Trophoblast cell (in vitro differentiated cells and primary cell): ENCODE results near the gene RACK1.

Experiments used
- DNase-seq, 2 donors: peaks; one replicate each; pipeline ENCODE4 v3.0.0-alpha.2; 2016
- H2AFZ ChIP-seq: 2 replicates; pipeline ENCODE4 v1.6.1; 2013; ENCODE audit warnings: low read length, moderate library complexity, mild to moderate bottlenecking; ENCODE audit not compliant: insufficient read depth, poor library complexity
- H2AK5ac ChIP-seq: 2 replicates; pipeline ENCODE4 v1.6.1; 2013; ENCODE audit warnings: mild to moderate bottlenecking, low read length
- H2BK120ac ChIP-seq: 2 replicates; pipeline ENCODE4 v1.6.1; 2013; ENCODE audit warnings: low read length, mild to moderate bottlenecking, moderate library complexity; ENCODE audit not compliant: insufficient read depth, poor library complexity
- H2BK12ac ChIP-seq: 2 replicates; pipeline ENCODE4 v1.6.1; 2013; ENCODE audit warnings: mild to moderate bottlenecking, low read length, moderate library complexity
- H2BK5ac ChIP-seq: 2 replicates; pipeline ENCODE4 v1.6.1; 2013; ENCODE audit warnings: low read length, low read depth, moderate library complexity, mild to moderate bottlenecking; ENCODE audit not compliant: poor library complexity
- H3K14ac ChIP-seq: 2 replicates; pipeline ENCODE4 v1.6.1; 2013; ENCODE audit warnings: mild to moderate bottlenecking, low read length
- H3K18ac ChIP-seq: 2 replicates; pipeline ENCODE4 v1.6.1; 2013; ENCODE audit warnings: mild to moderate bottlenecking, low read length
- H3K23ac ChIP-seq: 2 replicates; pipeline ENCODE4 v1.6.1; 2013; ENCODE audit warnings: low read length
- H3K27ac ChIP-seq: 2 replicates; pipeline ENCODE4 v1.5.1; 2013; ENCODE audit warnings: low read depth, mild to moderate bottlenecking, inconsistent platforms, low read length, moderate library complexity
- H3K27me3 ChIP-seq: 2 replicates; pipeline ENCODE4 v1.6.1; 2013; ENCODE audit warnings: inconsistent platforms, mild to moderate bottlenecking, low read length, moderate library complexity; ENCODE audit not compliant: insufficient read depth
- H3K36me3 ChIP-seq, 2 experiments: 1 replicate in 1 of 2; 2 replicates in 1 of 2; pipeline ENCODE4 v1.6.1; 2013; ENCODE audit warnings: low read length in 2 of 2, mild to moderate bottlenecking in 2 of 2, moderate library complexity in 1 of 2; ENCODE audit not compliant: insufficient read depth in 2 of 2, control insufficient read depth in 1 of 2
- H3K4ac ChIP-seq: 2 replicates; pipeline ENCODE4 v1.6.1; 2013; ENCODE audit warnings: low read depth, mild to moderate bottlenecking, low read length, moderate library complexity
- H3K4me1 ChIP-seq, 2 experiments: 1 replicate in 1 of 2; 2 replicates in 1 of 2; pipeline ENCODE4 v1.6.1; 2013; ENCODE audit warnings: low read length in 2 of 2, mild to moderate bottlenecking in 2 of 2, moderate library complexity in 1 of 2; ENCODE audit not compliant: insufficient read depth in 2 of 2, control insufficient read depth in 1 of 2
- H3K4me2 ChIP-seq: 2 replicates; pipeline ENCODE4 v1.6.1; 2013; ENCODE audit warnings: inconsistent platforms, mild to moderate bottlenecking, low read length, moderate library complexity
- H3K4me3 ChIP-seq: 2 replicates; pipeline ENCODE4 v1.5.1; 2013; ENCODE audit warnings: mild to moderate bottlenecking, low read depth, low read length, inconsistent platforms
- H3K79me1 ChIP-seq: one replicate; pipeline ENCODE4 v1.6.1; 2013; ENCODE audit warnings: low read length
- H3K79me2 ChIP-seq: 2 replicates; pipeline ENCODE4 v1.6.1; 2013; ENCODE audit warnings: low read length, mild to moderate bottlenecking; ENCODE audit not compliant: control insufficient read depth, insufficient read depth, poor library complexity
- H3K9ac ChIP-seq: 2 replicates; pipeline ENCODE4 v1.6.1; 2013; ENCODE audit warnings: mild to moderate bottlenecking, low read length
- H3K9me3 ChIP-seq: 2 replicates; pipeline ENCODE4 v1.6.1; 2013; ENCODE audit warnings: low read depth, mild to moderate bottlenecking, control low read depth, inconsistent platforms, low read length; ENCODE audit not compliant: insufficient read depth
- H4K12ac ChIP-seq: 2 replicates; pipeline ENCODE4 v1.6.1; 2013; ENCODE audit warnings: low read depth, mild to moderate bottlenecking, low read length, moderate library complexity
- H4K8ac ChIP-seq: 2 replicates; pipeline ENCODE4 v1.6.1; 2013; ENCODE audit warnings: low read depth, mild to moderate bottlenecking, low read length, moderate library complexity
- H4K91ac ChIP-seq: one replicate; pipeline ENCODE4 v1.6.1; 2013; ENCODE audit warnings: low read depth, mild to moderate bottlenecking, low read length, moderate library complexity
- WGBS: extraction: QIAGEN DNeasy Blood & Tissue Kit; methylation state at CpG from one replicate; pipeline ENCODE4 v1.1.7; 2013; ENCODE audit warnings: missing lambda C conversion rate; ENCODE audit not compliant: insufficient read length, insufficient coverage; ENCODE audit errors: extremely low coverage; 5-methylcytosine and 5-hydroxymethylcytosine counted together

The RACK1 gene

GRCh38 chr5:181258576-181258975, 14.9 kb upstream of the RACK1 start:
- H2AK5ac ChIP-seq, result no peak overlapping the region
- no CpG with 5 or more reads among the region's 3 CpGs for WGBS
- H4K8ac ChIP-seq, result no peak overlapping the region
- no peaks in the 10 kb centered on the region for H3K27me3 ChIP-seq
- H3K4me1 ChIP-seq, result peaks cover 8 to 15% of the 10 kb centered on the region in 2 experiments
- H2BK12ac ChIP-seq, result no peak overlapping the region
- H3K4ac ChIP-seq, result no peak overlapping the region
- no peak for DNase-seq
- H3K4me2 ChIP-seq, result no peak overlapping the region
- no peak overlapping the region for H3K27ac ChIP-seq
- H2AFZ ChIP-seq, result no peak overlapping the region
- H2BK120ac ChIP-seq, result no peak overlapping the region
- H3K4me3 ChIP-seq, result no peak overlapping the region
- H3K79me1 ChIP-seq, result peaks cover 12% of the 10 kb centered on the region
- H4K91ac ChIP-seq, result no peak overlapping the region
- H2BK5ac ChIP-seq, result no peak overlapping the region
- no peak overlapping the region for H4K12ac ChIP-seq
- H3K9ac ChIP-seq, result no peak overlapping the region
- H3K79me2 ChIP-seq, result peaks cover 12% of the 10 kb centered on the region
- H3K23ac ChIP-seq, result no peak overlapping the region
- no peaks in the 10 kb centered on the region for H3K9me3 ChIP-seq
- H3K14ac ChIP-seq, result no peak overlapping the region
- no peak overlapping the region for H3K18ac ChIP-seq
- peaks cover 8 to 10% of the 10 kb centered on the region in 2 experiments for H3K36me3 ChIP-seq

GRCh38 chr5:181255836-181256578, 12.3 kb upstream of the RACK1 start:
- Histone ChIP-seq H2BK12ac (no peak overlapping the region), H3K4ac (no peak overlapping the region), H2BK120ac (no peak overlapping the region), H2AFZ (no peak overlapping the region), H3K36me3 (peaks cover 7 to 21% of the 10 kb centered on the region in 2 experiments), H3K79me1 (peaks cover 3% of the 10 kb centered on the region), H3K79me2 (peaks cover 8% of the 10 kb centered on the region), H4K91ac (no peak overlapping the region), H3K27ac (no peak overlapping the region), H2AK5ac (no peak overlapping the region), H3K9ac (no peak overlapping the region), H3K27me3 (no peaks in the 10 kb centered on the region), H4K8ac (no peak overlapping the region), H3K9me3 (no peaks in the 10 kb centered on the region), H3K14ac (no peak overlapping the region), H2BK5ac (no peak overlapping the region), H3K4me3 (no peak overlapping the region), H3K18ac (no peak overlapping the region), H3K4me1 (peaks cover 8 to 12% of the 10 kb centered on the region in 2 experiments), H4K12ac (no peak overlapping the region), H3K23ac (no peak overlapping the region), H3K4me2 (no peak overlapping the region)
- DNase-seq, result no peak
- no CpG with 5 or more reads among the region's 7 CpGs for WGBS

- no peaks in the 10 kb centered on the region for H3K79me1 ChIP-seq
- peaks cover 7% of the 10 kb centered on the region for H3K79me2 ChIP-seq
- H3K9me3 ChIP-seq, result no peaks in the 10 kb centered on the region
- no peak overlapping the region for H3K4me2 ChIP-seq
- H3K4ac ChIP-seq, result peak overlapping the region; percentile 54
- no CpG with 5 or more reads among the region's 1 CpG for WGBS
- H2BK12ac ChIP-seq, result no peak overlapping the region
- H3K27me3 ChIP-seq, result no peaks in the 10 kb centered on the region
- no peak overlapping the region for H3K27ac ChIP-seq
- no peak overlapping the region for H4K91ac ChIP-seq
- H3K23ac ChIP-seq, result no peak overlapping the region
- H4K12ac ChIP-seq, result no peak overlapping the region
- H2BK120ac ChIP-seq, result no peak overlapping the region
- H3K14ac ChIP-seq, result no peak overlapping the region
- no peak overlapping the region for H3K9ac ChIP-seq
- H2AFZ ChIP-seq, result no peak overlapping the region
- no peak overlapping the region for H3K4me3 ChIP-seq
- H2AK5ac ChIP-seq, result no peak overlapping the region
- H3K4me1 ChIP-seq, result peaks cover 5 to 9% of the 10 kb centered on the region in 2 experiments
- peaks cover 7 to 24% of the 10 kb centered on the region in 2 experiments for H3K36me3 ChIP-seq
- DNase-seq, result no peak
- H2BK5ac ChIP-seq, result no peak overlapping the region
- H4K8ac ChIP-seq, result no peak overlapping the region
- H3K18ac ChIP-seq, result no peak overlapping the region
These were observed 11.6 kb upstream of the RACK1 start for GRCh38 chr5:181255276-181255675.

GRCh38 chr5:181248277-181248676, 4.6 kb upstream of the RACK1 start:
- DNase-seq, result no peak
- Histone ChIP-seq H3K79me2 (peaks cover 40% of the 10 kb centered on the region), H2BK5ac (peak overlapping the region; percentile 72), H3K27ac (peak overlapping the region; percentile 31), H3K4me1 (peaks cover 9 to 21% of the 10 kb centered on the region in 2 experiments), H2BK120ac (no peak overlapping the region), H4K91ac (peak overlapping the region; percentile 34), H3K14ac (peak overlapping the region; percentile 79), H3K23ac (no peak overlapping the region), H3K4ac (peak overlapping the region; percentile 93), H3K79me1 (peaks cover 28% of the 10 kb centered on the region), H3K4me2 (peak overlapping the region; percentile 80), H2BK12ac (no peak overlapping the region), H3K9me3 (peaks cover 1% of the 10 kb centered on the region), H3K18ac (peak overlapping the region; percentile 87), H2AFZ (peak overlapping the region; percentile 23), H4K12ac (no peak overlapping the region), H2AK5ac (peak overlapping the region; percentile 44), H4K8ac (no peak overlapping the region), H3K27me3 (no peaks in the 10 kb centered on the region), H3K4me3 (peak overlapping the region; percentile 58), H3K9ac (peak overlapping the region; percentile 65), H3K36me3 (peaks cover 2 to 13% of the 10 kb centered on the region in 2 experiments)
- no CpG with 5 or more reads among the region's 4 CpGs for WGBS
